Activated CD4-positive, alpha-beta T cell treated with anti-CD3 and anti-CD28 coated beads for 1 hour (primary cell): ENCODE results near the gene ADGRA1.

Experiments
- DNase-seq: peaks from one replicate; pipeline ENCODE4 v3.0.0-alpha.2; 2020

ADGRA1 gene

DNA sequence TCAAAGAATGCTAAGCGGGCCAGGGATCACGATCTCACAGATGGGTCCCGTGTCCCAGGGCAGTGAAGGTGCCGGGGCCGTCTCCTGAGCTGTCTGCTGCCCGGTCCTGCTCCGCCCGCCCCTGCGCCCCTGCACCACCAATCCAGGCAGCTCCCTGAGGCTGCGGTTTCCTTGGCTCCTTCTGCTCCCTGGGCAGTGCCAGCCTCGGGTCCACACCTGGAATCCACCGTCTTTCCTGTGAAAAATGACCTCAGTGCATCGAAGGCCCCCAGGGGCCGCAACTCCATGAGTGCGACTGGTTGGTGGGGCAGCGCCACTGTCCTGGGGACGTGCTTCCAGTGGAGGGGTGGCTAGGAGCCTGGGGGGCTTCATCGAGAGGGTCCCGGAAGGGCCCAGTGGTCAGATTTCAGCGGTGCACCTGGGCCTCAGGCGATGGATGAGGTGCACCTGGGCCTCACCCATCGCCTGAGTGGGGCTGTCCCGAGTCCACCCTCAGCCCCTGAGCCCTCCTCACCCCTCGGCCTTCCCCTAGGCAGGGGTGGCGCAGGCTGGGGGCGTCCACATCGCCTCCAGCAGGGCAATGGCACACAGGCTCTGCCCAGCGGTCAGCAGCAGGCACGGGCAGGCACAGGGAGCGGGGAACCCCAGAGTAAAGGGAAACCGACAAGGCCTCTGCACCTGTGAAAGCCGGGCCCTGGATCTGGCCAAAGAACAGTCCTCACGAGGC, 27.2 kb downstream of the ADGRA1 start:
- no peak for DNase-seq

DNA sequence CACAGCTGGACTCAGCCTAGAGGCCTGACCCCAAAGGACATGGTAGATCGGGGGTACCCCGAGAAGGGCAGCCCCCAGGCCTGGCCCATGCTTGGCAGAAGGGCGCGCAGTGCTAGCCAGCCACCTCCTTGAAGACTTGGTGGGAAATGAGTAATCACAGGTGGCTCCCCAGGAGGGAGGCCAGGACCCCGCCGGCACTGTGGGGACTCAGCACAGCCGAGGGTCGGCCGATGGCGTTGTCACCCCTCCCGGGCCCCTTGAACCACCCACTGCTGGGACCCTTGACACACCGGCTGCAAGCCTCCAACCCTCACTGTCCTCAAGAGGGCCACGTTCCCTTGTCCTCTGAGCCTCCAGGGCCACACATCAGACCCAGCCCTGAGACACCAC, 27.7 kb downstream of the ADGRA1 start:
- no peak for DNase-seq

DNA sequence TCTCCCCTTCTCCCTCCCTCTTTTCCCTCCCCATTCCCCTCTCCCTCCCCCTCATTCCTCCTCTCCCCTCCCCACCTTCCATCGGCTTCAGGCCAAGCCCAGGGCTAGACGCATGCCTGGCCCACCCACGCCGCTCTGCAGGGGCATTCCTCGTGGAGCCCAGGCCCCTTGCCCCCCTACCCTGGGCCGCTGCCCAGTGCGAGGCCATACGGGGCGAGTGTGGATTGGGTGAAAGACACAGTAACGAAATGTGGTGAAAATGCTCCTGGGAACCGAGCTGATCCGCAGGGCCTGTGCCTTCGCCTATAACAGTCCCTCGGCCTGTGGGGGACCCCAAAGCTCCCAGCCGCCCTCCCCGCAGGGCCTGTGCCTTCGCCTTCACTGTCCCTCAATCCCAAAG, 28.3 kb downstream of the ADGRA1 start:
- no peak for DNase-seq

DNA sequence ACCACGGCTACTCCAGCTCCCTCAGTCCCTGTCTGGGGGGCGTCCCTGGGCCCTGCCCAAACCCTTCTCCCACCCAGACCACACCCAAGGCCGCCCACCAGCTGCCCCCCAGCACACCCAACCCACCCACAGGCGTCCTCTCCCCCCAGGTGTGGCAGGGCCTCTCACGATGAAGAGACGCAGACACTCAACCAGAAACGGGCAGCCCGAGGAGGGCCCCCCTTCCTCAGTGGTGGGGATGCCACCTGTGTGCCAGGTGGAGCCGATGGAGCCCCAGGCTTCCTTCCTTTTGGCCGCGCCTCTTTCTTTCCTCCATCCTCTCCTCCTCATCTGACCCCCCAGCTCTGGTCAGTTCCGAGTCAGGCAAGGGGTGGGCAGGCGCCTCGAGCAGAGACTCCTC, 28.7 kb downstream of the ADGRA1 start:
- no peak for DNase-seq

GRCh38 chr10:133117036-133117687, 29.4 kb downstream of the ADGRA1 start:
- DNase-seq = no peak

GRCh38 chr10:133117688-133118071, 30.0 kb downstream of the ADGRA1 start:
- no peak for DNase-seq

GRCh38 chr10:133121479-133121878, 33.8 kb downstream of the ADGRA1 start:
- DNase-seq = no peak

DNA sequence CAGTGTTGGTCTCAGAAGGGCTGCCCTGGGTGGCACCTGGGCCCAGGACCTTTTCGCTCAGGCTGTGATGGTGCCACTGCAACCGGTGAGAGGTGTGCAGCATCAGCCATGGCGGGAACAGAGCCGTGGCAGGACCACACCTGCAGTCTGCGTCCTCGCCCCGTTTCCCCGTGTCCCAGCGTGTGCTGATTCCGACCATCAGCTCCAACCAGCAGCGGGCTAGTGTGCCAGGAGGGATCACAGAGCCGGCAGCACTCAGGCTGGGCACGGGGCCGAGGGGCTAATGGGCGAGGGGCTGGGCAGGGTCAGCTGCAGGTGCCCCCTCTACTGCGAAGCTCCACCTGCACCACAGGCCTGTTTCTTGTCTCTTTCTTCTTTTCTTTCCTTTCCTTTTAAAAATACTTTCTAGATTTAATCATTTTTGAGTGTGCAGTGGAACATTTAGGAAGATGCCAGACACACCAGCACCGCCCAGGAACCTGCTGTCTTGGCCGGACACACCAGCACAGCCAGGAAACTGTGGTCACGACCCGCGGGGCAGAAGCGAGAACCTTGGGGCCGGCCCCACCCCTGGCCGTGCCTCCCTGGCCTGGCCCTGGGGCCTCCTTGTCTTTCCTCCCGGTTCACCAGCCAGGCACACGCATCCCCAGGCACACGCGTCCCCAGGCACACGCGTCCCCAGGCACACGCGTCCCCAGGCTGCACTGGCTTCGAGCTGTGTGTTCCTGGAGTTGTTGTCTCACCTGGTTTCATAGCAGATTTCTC, 34.6 kb downstream of the ADGRA1 start:
- no peak for DNase-seq

DNA sequence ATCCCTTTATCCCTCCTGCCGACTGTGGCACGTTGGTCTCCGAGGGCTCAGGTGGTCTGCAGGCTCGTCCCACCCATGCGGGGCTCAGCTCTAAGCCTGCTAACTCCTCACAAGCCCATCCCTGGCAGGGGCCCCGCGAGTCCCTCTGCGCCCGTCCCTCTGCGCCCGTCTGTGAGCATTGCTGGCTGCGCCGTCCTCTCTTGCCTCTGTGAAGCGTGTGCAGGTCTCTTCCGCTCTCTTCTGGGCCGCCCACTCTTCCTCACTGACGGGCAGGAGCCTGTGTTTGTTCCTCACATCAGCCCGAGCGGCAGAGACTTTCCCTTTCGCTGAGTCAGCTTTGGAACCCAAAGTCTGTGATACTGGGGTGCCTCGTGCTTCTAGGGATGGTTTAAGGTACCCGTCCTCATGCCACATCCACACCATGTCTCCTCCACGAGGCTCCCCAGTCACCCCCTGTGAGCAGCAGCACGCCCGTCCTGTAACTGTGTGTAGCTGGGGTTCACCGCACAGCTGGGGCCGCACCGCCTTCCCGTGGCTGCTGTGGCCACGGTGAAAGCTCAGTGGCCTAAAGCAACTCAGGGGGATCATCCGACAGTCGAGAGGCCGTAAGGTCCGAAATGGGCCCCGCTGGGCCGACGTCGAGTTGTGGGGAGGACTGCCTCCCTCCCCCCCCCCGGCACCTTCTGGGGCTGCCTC, 35.5 kb downstream of the ADGRA1 start:
- no peak for DNase-seq

DNA sequence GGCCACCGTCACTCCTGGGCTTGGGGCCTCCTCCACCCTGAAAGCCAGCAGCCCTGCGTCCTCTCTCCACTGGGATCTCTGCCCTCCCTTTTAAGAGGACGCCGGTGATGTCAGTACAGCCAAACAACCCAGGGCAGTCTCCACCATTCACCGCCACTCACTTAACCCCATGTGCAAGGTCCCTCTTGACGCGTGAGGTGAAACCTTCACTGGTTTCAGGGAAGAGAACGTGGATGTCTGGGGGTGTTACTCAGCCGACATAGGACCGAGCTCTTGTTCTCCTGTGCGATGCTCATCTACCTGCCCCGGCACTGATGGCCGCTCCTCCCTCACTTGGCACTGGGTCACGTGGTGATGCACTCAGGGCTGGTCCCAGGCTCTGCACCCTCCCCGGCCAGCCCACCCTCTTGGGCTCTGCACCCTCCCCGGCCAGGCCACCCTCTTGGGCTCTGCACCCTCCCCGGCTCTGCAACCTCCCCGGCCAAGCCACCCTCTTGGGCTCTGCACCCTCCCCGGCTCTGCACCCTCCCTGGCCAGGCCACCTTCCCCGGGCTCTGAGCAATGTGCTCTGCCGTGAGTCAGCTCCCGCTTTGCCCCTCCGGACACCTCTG, 36.1 kb downstream of the ADGRA1 start:
- DNase-seq = no peak

DNA sequence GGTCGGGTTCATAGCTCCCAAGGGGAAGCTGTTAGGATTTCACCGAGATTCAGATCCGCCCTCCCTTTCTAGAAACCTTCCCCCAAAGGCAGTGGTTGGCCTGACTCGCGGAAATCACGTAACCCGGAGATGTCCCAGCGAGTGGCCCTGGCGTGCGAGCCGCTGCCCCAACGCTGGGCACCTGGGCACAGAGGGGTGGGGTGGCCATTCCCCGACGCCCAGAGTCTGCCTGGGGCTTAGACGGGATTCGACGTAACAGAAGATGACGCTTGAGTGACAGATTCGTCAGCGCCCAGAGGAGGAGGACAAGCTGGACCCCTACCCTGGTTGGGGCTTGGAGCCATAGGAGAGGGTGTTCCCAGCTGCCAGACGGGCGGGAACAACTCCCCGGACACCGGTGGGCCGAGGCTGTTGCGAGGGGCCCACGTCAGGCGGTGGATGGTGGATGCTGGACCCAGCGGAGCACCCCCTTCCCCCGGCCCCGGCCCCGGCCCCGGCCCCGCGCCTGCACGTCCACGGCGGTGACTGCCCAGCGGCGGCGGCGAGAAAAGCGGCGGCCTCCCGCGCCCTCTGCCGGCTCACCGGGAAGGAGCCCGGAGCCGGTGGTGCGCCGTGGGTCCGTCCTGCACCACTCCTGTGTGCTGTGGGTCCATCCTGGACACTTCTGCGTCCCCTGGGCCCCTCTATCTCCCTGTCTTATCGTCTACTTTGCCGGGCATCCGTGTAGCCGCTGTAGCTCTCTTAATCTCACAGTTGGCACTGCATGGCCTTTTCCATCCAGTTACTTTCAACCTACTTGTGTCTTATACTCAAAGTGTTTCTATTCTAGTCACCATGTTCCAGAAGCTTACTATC, 36.9 kb downstream of the ADGRA1 start:
- no peak for DNase-seq

GRCh38 chr10:133125901-133126300, 38.2 kb downstream of the ADGRA1 start:
- DNase-seq = no peak

GRCh38 chr10:133126431-133127290, 38.9 kb downstream of the ADGRA1 start:
- no peak for DNase-seq

DNA sequence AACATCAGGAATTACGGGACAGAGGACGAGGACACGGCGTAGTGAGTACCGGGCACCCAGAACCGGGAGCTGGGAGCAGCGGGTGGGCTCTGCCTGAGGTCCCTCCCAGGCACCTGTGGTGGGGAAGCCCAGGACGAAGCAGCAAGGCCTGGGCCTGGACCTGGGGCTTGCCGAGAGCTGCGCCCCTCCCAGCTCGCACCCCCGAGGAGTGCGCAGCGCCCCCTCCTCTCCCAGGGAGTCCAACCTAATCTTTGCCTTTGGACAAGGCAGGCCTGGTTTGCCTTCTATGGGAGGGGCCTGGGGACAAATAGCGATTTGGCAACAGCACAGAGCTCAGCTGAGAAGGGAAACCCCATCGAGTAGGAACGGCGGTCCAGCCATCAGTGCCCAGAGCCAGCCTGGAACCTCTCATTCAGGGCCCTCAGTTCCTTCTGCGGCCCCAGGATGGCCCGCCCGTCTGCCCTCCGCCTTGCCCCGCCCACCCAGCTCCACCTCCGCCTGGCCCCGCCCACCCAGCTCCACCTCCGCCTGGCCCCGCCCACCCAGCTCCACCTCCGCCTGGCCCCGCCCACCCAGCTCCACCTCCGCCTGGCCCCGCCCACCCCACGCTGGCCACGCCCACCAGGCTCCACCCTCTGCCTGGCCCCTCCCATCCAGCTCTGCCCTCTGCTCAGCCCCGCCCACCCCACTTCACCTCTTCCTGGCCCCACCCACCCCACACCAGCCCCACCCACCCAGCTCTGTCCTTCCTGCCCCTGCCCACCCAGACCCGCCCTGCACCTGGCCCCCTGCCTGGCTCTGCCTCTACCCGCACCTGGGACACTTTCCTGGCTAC, 39.8 kb downstream of the ADGRA1 start:
- no peak for DNase-seq

DNA sequence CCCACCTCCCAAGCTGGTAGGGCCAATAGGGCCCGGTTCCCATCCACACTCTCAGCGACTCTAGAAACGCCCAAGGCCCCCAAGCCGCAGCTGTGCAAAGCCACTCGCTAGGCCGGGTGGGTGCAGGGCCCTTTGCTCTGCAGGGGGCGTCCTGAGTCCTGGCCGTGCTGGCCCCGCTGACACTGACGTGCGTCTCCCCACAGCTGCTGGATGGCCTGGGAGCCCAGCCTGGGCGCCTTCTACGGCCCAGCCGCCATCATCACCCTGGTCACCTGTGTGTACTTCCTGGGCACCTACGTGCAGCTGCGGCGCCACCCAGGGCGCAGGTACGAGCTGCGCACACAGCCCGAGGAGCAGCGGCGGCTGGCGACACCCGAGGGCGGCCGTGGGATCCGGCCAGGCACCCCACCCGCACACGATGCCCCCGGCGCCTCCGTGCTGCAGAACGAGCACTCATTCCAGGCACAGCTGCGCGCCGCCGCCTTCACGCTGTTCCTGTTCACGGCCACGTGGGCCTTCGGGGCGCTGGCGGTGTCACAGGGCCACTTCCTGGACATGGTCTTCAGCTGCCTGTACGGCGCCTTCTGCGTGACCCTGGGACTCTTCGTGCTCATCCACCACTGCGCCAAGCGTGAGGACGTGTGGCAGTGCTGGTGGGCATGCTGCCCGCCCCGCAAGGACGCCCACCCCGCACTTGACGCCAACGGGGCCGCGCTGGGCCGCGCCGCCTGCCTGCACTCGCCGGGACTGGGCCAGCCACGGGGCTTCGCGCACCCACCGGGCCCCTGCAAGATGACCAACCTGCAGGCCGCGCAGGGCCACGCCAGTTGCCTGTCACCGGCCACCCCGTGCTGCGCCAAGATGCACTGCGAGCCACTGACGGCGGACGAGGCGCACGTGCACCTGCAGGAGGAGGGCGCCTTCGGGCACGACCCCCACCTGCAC, 40.7 kb downstream of the ADGRA1 start:
- no peak for DNase-seq

GRCh38 chr10:133129071-133129858, 41.5 kb downstream of the ADGRA1 start:
- no peak for DNase-seq

DNA sequence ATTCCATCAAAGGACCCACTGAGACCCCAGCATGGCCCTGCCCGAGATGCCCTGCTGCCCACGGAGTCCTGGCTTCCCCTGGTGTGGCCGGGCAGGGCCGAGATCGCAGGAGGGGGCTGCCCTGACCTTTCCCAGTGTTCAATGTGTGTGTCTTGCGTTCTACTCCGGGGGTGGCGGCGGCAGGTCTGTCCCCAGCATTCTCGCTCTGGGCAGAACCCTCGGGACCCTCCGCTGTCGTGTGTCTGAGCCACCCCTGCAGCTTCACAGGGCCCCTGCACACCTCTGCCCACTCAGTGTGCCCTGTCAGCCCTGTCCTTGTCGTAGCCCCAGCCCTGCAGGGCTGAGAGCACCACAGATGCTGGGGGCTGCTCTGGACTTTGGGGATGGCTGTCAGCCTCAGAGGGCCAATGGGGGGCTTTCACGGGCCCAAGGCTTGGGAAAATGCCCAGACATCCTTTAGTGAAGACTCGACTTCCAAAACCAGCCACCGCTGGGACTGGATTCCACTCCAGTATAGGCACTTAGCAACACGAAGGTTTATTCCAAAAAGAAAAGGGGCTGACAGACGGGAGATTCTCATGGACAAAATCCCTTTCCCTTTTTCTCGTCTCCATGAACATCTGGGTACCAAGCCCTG, 42.3 kb downstream of the ADGRA1 start:
- DNase-seq = no peak

DNA sequence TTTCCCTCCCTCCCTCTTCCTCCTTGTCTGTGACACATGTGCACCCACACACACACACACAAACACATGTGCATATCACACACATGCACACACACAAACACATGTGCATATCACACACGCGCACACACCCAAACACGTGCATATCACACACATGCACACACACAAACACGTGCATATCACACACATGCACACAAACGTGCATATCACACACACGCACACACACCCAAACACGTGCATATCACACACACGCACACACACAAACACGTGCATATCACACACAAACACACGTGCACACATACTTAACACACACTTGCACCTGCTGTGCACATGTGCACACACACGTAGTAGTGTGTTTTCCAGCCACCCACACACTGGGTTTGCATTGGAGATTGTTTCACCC, 42.9 kb downstream of the ADGRA1 start:
- no peak for DNase-seq
